Lower leg skin (tissue), 4 donors: ENCODE results near the gene PEX10. TPM values are rescaled to one million over a fixed set of nuclear protein-coding genes. Genes with fewer than 3 reads are reported as not detected.

Experiments used
- DNase-seq, 2 donors: peaks; one replicate each; pipeline ENCODE4 v3.0.0-alpha.2; 2019; ENCODE audit warnings: low spot score in 2 of 2
- H3K4me3 ChIP-seq: fragments of 200-600 bp; sonication (generic); 2 replicates; pipeline ENCODE4 v1.5.1; 2017; ENCODE audit warnings: mild to moderate bottlenecking, low read depth; ENCODE audit not compliant: poor library complexity, severe bottlenecking
- CTCF ChIP-seq, 3 donors: fragments of 450-650 bp; IDR thresholded peaks; one replicate each; pipeline ENCODE4 v1.5.1; 2016; ENCODE audit warnings: antibody characterized with exemption in 3 of 3, mild to moderate bottlenecking in 3 of 3, moderate library complexity in 2 of 3
- POLR2A ChIP-seq, 2 donors: fragments of 450-650 bp; IDR thresholded peaks; one replicate each; pipeline ENCODE4 v1.6.1; 2016 to 2017; ENCODE audit warnings: antibody characterized with exemption in 2 of 2, mild to moderate bottlenecking in 1 of 2, moderate library complexity in 1 of 2
- WGBS, 2 donors: methylation state at CpG; one replicate each; pipeline ENCODE4 v1.1.5; 2018; 5-methylcytosine and 5-hydroxymethylcytosine counted together
- intact Hi-C: fragments of 100-400 bp; cut with DNase I; formaldehyde crosslinking; loops from one replicate; pipeline ENCODE4 v1.15.0; 2023; ENCODE audit warnings: low total_unique reads
- total RNA-seq, 4 donors: library from RNA; depleted of rRNA; stranded (reverse); fragments of >200 nt; gene quantifications; one replicate each; pipeline ENCODE4 v1.1.0, GENCODE V29; 2016

Gene PEX10
- total RNA-seq, 4 donors from 2014 or later = 18.3 to 35.9 (median 27.7) TPM

- intact Hi-C loops = no loop called here
- WGBS, 2 donors = 73 to 75% methylated on average over 7 of the region's 7 CpGs
- no peak overlapping the region for H3K4me3 ChIP-seq
- no peak for TF ChIP-seq CTCF (IDR thresholded peaks at IDR 0.05)
- no peak for TF ChIP-seq POLR2A (IDR thresholded peaks at IDR 0.05)
- no peak for DNase-seq
These were observed 13.5 kb downstream of the PEX10 start for GRCh38 chr1:2398871-2399270.

DNA sequence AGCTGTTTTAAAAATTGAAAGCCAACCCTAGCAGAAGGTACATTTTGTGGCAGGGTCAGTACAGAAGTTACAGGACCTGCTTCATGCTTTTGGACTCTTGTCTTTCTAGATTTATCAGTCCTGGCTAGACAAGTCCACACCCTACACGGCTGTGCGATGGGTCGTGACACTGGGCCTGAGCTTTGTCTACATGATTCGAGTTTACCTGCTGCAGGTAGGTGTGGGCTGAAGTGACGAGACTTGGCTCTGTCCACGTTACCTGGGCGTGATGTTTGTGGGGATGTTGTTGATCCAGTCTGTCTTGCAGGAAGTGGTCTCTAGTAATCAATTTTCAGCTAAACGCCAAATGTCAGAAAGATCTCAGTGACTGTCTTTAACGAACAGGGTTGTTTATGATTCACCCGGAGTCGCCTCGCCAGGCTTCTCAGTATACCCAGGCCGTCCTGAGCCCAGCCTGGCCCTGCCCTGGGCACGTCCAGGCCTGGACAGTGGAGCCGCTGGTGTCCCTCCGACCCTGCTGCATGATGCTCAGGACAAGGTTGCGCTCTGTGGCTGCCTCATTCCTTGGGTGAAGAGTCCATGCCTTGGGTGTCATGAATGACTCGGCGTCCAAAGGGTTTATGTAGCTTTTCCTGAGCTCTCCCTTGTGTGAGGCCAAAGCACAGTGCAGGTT lies 15.2 kb downstream of the PEX10 start:
- intact Hi-C loops = no loop called here
- 71 to 79% methylated on average over 19 of the region's 19 CpGs for WGBS, 2 donors
- no peak for DNase-seq
- H3K4me3 ChIP-seq = no peak overlapping the region
- TF ChIP-seq POLR2A (IDR thresholded peaks at IDR 0.05) (no peak), CTCF (IDR thresholded peaks at IDR 0.05) (no peak)

DNA sequence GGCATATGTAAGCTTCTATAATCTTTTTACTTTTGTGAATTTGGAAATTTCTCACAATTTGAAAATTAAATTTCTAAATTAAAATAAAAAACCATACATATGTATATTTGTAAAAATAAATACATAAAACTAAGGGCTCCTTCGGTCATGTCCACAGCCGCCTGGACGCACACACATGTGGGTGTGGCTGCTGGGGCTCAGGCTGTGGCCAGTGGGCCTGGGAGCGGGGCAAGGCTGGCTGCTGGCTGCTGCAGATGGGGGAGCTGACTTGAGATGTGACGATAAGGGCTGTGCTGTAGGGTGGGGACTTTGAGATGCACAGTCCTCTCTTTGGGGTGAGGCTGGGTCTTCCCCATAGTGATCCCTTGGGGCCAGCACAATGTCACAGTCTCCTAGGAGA lies 15.9 kb downstream of the PEX10 start:
- TF ChIP-seq CTCF (IDR thresholded peaks at IDR 0.05) = no peak
- no peak for TF ChIP-seq POLR2A (IDR thresholded peaks at IDR 0.05)
- WGBS, 2 donors = 86 to 87% methylated on average over 5 of the region's 5 CpGs
- no peak for DNase-seq
- intact Hi-C loops = no loop called here
- no peak overlapping the region for H3K4me3 ChIP-seq

GRCh38 chr1:2396059-2396458 lies 16.3 kb downstream of the PEX10 start:
- DNase-seq = no peak
- H3K4me3 ChIP-seq = no peak overlapping the region
- TF ChIP-seq CTCF (IDR thresholded peaks at IDR 0.05) (no peak), POLR2A (IDR thresholded peaks at IDR 0.05) (no peak)
- 85 to 87% methylated on average over 17 of the region's 17 CpGs for WGBS, 2 donors
- intact Hi-C loops = no loop called here

DNA sequence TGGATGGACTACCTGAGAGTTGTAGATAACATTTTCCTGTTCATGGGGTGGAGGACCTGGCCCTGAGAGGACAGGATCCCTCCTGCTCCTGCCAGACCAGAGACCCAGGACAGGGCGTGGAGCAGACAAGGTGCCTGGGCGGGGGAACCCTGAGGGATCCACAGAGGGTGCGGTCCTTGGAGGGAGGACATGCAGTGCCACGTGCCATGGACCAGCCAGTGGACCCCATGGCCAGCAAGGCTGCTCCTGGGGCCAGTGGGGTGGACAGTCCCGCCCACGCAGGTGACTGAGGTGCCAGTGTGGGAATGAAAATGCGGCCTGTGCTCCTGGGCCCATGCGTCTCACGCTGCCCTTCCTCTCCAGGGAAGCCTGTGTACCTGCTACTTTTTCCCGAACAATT lies 17.1 kb downstream of the PEX10 start:
- intact Hi-C loops = no loop called here
- H3K4me3 ChIP-seq = no peak overlapping the region
- TF ChIP-seq CTCF (IDR thresholded peaks at IDR 0.05) (no peak), POLR2A (IDR thresholded peaks at IDR 0.05) (no peak)
- WGBS, 2 donors = 75 to 85% methylated on average over 10 of the region's 10 CpGs
- no peak for DNase-seq

DNA sequence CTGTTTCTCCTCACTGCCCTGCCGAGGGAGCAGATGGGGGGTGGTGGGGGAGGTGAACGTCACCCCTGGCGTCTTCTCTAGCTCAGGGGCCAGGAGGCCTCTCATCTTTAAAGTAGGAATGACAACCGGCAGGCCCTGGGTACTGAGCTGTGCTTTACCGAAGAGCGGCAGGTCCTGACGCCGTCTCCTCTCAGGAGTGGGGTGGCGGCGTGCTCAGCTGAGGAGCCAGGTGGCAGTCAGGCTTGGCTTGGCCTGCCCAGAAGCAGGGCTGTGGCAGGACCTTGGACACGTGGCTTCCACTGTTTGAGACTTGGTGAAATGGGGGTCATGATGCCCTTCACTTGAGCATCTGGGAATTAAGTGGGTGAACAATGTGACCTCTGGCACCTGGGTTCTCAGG lies 17.6 kb downstream of the PEX10 start:
- no peak overlapping the region for H3K4me3 ChIP-seq
- intact Hi-C loops = no loop called here
- DNase-seq = no peak
- TF ChIP-seq POLR2A (IDR thresholded peaks at IDR 0.05) (no peak), CTCF (IDR thresholded peaks at IDR 0.05) (no peak)
- 76 to 80% methylated on average over 9 to 11 of the region's 11 CpGs for WGBS, 2 donors
